Limb (tissue), 2 donors: ENCODE data around the gene TM4SF18.
A peak's percentile ranks its signal among the peaks of the same experiment; 100 is the strongest.
"Not testable (repeated sequence)": the region's sequence is repeated elsewhere in the genome, so short reads cannot be mapped to it uniquely, and the experiment has no call there.

Experiments
- DNase-seq, 2 donors: peaks; one replicate each; pipeline ENCODE4 v3.0.0-alpha.2; 2016; ENCODE audit errors: extremely low spot score in 2 of 2

The TM4SF18 gene, protein sequence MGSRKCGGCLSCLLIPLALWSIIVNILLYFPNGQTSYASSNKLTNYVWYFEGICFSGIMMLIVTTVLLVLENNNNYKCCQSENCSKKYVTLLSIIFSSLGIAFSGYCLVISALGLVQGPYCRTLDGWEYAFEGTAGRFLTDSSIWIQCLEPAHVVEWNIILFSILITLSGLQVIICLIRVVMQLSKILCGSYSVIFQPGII

GRCh38 chr3:149333176-149333859 is at the start of gene TM4SF18:
Gene TM4SF18, minus strand, starts transcription at chr3:149333636. Its CDS starts 254 bp downstream, at chr3:149333382.
- no peak for DNase-seq

DNA sequence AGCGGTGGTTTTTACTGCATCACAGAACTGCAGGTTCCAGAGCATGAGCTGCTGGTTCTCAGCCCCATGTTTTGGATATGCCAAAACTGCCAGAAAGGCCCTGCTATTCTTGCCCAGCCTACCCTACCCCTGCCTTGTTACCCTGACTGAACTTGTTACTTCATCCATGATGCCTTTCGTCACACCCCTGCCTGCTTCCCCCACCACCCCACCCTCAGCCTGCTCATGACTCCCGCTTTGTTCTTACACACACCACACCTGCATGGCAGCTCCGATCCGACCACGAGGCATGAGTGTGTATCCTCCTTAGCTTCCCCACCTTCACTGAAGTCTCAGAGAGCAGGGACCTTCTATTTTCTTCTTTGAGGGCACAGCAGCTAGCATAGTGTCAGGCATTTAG is 49.1 kb upstream of the TM4SF18 start:
- no peak for DNase-seq

DNA sequence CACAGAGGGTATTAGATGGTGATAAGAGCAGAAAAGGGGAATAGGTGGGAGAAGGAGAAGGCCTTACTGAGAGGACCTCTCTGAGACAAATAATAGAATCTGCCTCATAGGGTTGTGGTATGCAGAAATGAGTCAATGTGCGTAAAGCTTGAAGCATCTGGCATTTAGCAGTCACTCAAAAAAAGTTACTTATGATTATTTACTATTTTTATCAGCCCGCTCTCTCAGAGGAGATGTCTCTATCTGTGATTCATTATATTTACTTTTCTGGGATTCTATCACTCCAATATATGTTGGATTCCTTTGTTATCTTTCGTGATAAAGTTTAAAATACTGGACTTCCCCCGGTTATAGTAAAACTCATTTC is 48.6 kb upstream of the TM4SF18 start:
- no peak for DNase-seq

DNA sequence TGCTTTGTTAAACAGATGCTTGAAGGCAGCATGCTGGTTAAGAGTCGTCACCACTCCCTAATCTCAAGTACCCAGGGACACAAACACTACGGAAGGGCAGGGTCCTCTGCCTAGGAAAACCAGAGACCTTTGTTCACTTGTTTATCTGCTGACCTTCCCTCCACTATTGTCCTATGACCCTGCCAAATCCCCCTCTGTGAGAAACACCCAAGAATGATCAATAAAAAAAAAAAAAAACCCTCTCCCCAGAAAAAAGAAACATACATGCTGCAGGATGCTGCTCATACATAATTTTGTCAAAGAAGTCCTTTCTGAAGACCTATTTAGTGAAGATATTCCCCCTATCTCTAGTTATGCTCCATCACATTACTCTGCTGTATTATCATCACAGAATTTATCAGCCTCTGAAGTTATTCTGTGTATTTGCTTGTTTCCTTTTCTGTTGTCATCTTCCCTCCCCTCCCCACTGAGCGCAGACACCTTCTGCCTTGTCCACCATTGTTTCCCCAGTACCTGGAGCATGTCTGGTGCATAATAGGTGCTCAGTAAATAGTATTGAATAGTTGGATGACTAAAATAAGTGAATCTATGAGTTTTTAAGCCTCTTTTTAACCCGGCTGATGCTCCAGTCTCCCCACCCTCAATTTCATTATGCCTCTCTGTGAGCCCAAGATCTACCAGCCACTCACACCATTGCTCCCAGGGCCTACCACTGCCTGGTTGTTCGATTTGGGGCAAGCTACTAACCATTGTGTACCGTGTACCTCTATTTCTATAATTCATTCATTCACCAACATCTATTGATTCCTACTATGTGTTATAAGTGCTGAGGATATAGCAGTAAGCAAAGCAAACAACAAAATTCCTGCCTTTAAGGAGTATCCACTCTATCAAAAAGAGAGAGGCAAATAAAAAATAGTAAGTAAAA is 48.0 kb upstream of the TM4SF18 start:
- DNase-seq, result no peak

GRCh38 chr3:149380220-149380619 is 46.8 kb upstream of the TM4SF18 start:
- not testable (repeated sequence) for DNase-seq

DNA sequence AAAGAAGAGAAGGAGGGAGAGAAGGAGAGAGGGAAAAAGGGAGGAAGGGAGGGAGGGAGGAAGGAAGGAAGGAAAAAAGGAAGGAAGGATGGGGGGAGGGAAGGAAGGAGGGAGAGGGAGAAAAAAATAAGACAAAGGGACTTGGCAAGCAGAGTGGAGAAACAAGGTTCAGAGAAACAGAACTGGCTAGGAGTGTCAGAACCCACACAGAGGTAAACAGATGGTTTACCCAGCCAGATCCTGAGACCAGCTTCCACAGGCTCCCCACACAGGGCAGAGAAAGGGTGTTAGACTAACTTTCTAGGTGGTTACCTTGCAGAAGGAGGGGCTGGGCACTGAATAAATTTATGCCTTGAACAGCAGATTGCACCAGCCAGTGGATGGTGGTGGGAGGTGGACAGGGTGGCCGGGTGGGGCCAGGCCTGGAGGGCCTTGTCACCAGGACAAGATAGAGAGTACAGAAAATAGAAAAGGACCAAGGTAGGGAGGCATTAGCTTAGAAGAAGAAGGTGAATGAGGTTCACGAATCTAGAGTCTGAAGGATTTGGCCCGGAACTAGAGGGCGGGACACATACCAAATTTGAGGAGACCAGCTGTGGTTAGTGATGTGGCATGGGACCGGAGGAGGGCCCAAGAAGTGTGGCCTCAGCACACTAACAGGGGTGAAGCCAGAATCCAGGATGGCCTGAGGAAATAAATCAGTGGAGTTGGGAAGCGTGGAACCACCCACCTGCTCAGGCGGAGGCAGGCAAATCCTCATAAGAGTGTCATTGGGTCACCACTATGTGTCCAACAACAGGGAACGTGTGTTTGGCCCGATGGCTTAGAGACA is 45.3 kb upstream of the TM4SF18 start:
- DNase-seq, result no peak

DNA sequence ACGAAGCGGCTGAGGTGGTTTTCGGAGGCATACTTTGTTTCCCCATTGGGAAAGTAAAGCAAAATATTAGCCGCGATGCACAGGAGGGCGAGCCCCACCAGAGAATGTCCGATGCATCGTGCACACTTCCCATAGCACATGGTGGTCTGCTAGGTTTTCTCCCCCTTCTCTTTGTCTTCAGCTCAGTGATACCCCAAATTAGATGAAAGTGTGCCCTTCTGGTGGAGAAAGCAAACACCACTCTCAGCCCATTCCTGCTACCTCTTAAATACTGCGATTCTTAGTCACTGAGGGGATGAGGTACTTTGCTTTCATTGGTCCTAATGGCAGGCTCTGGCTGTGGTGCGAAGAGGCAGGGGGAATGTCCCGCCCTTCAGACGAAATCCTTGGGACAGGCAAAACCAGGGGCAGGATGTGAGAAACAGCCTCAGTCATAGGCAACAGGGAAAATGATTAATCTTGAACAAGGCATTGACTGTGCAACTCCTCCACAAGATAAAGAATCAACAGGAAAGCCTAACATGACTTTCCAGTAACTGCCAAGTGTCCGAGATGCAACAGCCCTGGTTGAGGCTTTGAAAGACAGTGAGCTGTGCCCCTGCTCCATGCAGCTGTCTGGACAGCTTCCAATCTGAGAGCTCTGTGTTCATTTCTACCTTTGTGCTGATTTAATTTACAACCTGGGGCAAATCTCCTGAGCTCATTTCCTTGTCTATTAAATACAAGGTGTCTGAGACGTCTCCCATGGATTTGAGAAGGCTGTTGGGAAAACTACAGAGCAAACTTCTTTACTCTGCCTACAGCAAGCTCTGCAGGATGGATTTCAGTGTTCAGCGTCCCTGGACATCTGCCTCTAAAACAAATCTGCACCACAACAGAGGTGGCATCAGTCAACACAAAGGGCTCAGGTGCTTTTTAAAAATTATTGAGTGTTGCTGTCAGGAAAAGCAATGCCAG is 44.2 kb upstream of the TM4SF18 start, which contains the start of gene TM4SF1:
Gene TM4SF1, minus strand, starts transcription at position 242 of the 957 bp plus-strand sequence. Its CDS starts 102 bp downstream, at position 140.
- peak; percentile 43 to 53 for DNase-seq

- no peak for DNase-seq
These were observed 43.4 kb upstream of the TM4SF18 start for GRCh38 chr3:149376718-149377407.

GRCh38 chr3:149375501-149376196 is 42.2 kb upstream of the TM4SF18 start:
- no peak for DNase-seq

DNA sequence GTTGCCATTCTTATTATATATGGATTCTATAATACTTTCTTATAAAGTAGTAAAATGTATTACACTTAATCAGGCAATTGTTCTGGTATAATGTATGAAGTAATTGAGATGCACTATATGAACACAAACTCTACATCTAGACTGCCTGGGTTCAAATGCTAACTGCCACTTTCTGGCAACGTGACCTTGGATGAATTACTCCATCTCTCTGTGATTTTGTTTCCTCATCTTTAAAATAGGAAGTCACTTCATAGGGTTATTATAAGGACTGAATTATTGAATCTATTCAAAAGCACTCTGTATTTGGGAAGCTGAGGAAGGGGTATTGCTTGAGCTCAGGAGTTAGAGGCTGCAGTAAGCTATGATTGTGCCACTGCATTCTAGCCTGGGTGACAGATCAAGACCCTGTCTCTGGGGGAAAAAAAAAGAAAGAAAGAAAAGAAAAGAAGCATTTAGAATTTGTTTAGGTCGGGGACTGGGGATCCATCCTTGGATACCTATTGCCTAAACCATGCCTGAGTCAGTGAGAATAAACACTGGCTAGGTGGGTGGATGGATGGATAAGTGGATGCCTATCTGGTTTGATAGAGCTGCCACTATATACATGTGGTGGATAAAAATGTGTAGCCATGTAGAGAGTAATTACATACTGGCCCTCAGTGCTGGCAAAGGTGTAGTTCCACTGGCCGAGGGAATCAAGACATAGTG is 41.5 kb upstream of the TM4SF18 start:
- no peak for DNase-seq

DNA sequence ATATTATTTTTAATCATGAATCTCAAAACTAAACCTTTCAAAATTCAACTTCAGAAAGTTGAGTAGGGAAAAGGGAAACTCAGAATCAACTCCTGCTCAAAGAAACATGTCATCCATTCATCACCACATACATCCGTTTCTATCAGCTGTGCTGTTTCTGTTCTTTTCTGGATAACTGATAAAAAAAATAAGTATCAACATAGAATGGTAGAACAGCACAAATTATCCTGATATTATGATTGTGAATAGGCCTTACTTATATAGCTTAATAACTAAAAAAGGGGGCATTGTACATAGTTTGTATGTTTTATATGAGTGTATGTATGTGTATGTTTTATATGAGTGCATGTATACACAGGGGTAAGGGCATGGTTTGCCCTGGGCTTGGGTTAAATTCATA is 41.0 kb upstream of the TM4SF18 start:
- no peak for DNase-seq

DNA sequence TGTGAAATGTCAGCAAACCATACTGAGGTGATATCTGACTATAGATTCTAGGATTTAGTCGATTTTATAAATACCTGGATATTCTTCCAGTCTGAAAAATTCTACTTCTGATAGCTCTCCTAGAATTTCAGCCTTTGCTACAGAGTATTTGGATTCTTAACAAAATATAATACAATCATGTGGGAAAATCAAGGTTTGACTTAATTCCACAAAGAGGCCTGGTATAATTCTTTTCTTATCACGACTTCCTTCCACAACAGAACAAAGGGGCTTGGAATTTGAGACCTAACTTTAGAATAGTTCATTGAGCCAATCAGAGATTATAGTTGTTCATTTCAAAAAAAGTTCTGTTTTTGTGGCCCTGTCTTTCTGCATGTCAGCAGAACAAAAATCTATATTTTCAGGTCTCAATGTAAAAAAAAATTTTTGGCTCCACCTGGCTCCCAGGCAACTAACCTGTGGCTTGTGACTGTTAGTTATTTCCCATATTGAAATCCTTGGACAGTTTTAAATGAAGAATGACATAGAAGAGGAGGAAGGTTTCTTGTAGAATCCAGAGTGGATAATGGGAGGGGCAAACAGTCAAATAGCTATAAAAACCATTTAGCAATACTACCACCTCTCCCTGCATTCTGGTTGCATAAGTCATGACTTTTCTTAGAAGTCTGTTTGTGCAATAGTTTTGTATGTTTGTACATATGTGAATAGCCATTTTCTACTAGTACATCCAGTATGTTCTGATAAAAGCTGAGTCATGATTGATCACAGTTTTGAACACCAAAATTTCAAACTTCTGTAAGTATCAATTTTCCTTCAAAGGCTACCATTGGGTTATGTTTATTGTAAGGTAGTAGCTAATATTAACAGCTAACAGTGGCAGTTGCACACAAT is 40.0 kb upstream of the TM4SF18 start:
- no peak for DNase-seq

- no peak for DNase-seq
These were observed 38.3 kb upstream of the TM4SF18 start for GRCh38 chr3:149371723-149372114.

GRCh38 chr3:149371001-149371722 is 37.7 kb upstream of the TM4SF18 start:
- DNase-seq, result no peak

- no peak for DNase-seq
These were observed 36.8 kb upstream of the TM4SF18 start for GRCh38 chr3:149369991-149370866.
